Measurements from ENCODE around the gene SPAG8. TPM values are rescaled to one million over a fixed set of nuclear protein-coding genes. Genes with fewer than 3 reads are reported as not detected.
A peak's percentile ranks its signal among the peaks of the same experiment; 100 is the strongest.

Gene SPAG8
- total RNA-seq, 1 experiment from 2014 or later, result 0.50 TPM

DNA sequence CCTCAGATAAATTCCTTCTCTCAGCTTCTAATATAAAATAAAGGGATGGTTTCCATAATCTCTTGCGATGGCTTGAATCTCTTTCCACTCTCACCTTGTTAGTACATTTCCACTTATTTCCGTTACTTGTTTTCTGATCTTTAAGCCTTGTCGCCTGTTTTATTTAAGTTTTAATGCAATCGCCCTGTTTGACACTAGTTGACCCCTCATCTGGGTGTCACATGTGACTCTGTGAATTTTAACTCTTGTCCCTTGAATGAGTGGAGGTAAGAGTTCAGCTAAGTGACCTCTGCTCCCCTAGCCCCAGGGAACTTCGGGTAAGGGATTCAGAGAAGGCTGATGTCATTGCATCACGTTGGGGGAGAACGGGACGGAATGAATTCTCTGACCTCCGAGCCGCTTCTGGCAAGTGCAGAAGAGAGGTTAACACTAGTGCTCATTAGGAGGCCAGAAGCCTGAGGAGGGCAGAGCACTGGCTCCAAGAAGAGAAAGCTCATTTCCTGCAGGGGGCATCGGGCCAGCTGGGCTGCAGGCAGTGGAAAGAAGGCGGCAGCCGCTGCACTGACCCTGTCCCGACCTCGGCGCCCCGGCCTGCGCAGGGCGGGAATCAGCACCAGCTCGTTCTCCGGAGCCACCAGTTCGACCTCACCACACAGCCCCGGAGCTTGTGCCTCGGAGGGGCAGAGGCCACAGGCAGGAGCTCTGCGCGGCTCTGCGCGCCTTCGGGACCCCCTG, 2.2 kb upstream of the SPAG8 start:
- H3K4me1 Mint-ChIP-seq, result peaks cover 20 to 21% of the 10 kb centered on the region in 2 experiments
- H3K23ac ChIP-seq (ENCODE audit: insufficient read length, low read depth, low read length), result no peak overlapping the region
- peak overlapping the region; percentile 84 to 92 for H3K4me3 Mint-ChIP-seq
- peak overlapping the region; percentile 86 for H3K18ac ChIP-seq (ENCODE audit: insufficient read length, low read depth, low read length)
- H3K9me3 ChIP-seq (ENCODE audit: control insufficient read depth, low read depth, low read length), result no peaks in the 10 kb centered on the region
- H3K56ac ChIP-seq (ENCODE audit: insufficient read length, low read depth, low read length), result no peak overlapping the region
- H4K91ac ChIP-seq (ENCODE audit: insufficient read length, low read depth, low read length), result no peak overlapping the region
- H3K9me3 Mint-ChIP-seq, result no peaks in the 10 kb centered on the region; a peak in 1 of 5 replicates
- H4K8ac ChIP-seq (replicated peaks; ENCODE audit: insufficient read length, low read depth, low read length), result no peak overlapping the region
- no peaks in the 10 kb centered on the region for H4K20me1 ChIP-seq (ENCODE audit: control insufficient read depth, insufficient read depth, insufficient read length)
- no peaks in the 10 kb centered on the region for H3K79me1 ChIP-seq (ENCODE audit: insufficient read depth, low read depth, low read length, poor library complexity, severe bottlenecking)
- H2BK15ac ChIP-seq (ENCODE audit: low read depth, low read length), result no peak overlapping the region
- no peaks in the 10 kb centered on the region for H3K4me1 ChIP-seq (ENCODE audit: insufficient read depth, low read length)
- DNase-seq, result peak; percentile 85
- H4K5ac ChIP-seq (ENCODE audit: insufficient read length, low read depth, low read length), result no peak overlapping the region
- H3K27ac Mint-ChIP-seq, result peak overlapping the region; percentile 84 to 88 (median 86)
- peaks cover 1 to 8% (median 5%) of the 10 kb centered on the region in 3 experiments; a peak in 4 of 7 replicates for H3K36me3 Mint-ChIP-seq (ENCODE audit: insufficient read depth in 1 of 3, low read depth in 3 of 3)
- H3K9ac ChIP-seq (ENCODE audit: extremely low read depth, insufficient read length, low read length), result peak overlapping the region; percentile 73
- H3K27ac ChIP-seq (ENCODE audit: insufficient read length, low read depth, low read length), result peak overlapping the region; percentile 58
- no CpG with 5 or more reads among the region's 29 CpGs for WGBS (ENCODE audit: extremely low coverage, insufficient read length, low lambda C conversion rate)
- no peak overlapping the region for H2BK20ac ChIP-seq (ENCODE audit: low read depth, low read length, poor library complexity, severe bottlenecking)
- H3K23me2 ChIP-seq (ENCODE audit: insufficient read length, low read depth, low read length, poor library complexity, severe bottlenecking), result peaks cover 9% of the 10 kb centered on the region
- H3K79me2 ChIP-seq (ENCODE audit: insufficient read depth, low read length), result no peaks in the 10 kb centered on the region
- TF ChIP-seq, protein P1, sequence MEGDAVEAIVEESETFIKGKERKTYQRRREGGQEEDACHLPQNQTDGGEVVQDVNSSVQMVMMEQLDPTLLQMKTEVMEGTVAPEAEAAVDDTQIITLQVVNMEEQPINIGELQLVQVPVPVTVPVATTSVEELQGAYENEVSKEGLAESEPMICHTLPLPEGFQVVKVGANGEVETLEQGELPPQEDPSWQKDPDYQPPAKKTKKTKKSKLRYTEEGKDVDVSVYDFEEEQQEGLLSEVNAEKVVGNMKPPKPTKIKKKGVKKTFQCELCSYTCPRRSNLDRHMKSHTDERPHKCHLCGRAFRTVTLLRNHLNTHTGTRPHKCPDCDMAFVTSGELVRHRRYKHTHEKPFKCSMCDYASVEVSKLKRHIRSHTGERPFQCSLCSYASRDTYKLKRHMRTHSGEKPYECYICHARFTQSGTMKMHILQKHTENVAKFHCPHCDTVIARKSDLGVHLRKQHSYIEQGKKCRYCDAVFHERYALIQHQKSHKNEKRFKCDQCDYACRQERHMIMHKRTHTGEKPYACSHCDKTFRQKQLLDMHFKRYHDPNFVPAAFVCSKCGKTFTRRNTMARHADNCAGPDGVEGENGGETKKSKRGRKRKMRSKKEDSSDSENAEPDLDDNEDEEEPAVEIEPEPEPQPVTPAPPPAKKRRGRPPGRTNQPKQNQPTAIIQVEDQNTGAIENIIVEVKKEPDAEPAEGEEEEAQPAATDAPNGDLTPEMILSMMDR (conservative IDR thresholded peaks at IDR 0.05), result peak; percentile 56
- no peak overlapping the region; the same call in 1 of the 2 replicates for H3K4ac ChIP-seq (ENCODE audit: low read depth, low read length)
- peak overlapping the region; percentile 2 for H3T11ph ChIP-seq (ENCODE audit: low read length)
- no peaks in the 10 kb centered on the region for H3K27me3 ChIP-seq (ENCODE audit: insufficient read depth, low read length)
- H2AK5ac ChIP-seq (ENCODE audit: insufficient read length, low read length), result no peak overlapping the region
- no peak overlapping the region for H2BK120ac ChIP-seq (ENCODE audit: low read depth, low read length, poor library complexity, severe bottlenecking)
- no peak overlapping the region for H2BK12ac ChIP-seq (ENCODE audit: insufficient read length, low read depth, low read length)
- H3K14ac ChIP-seq (ENCODE audit: insufficient read depth, low read length), result peak overlapping the region; percentile 84
- peaks cover 12% of the 10 kb centered on the region for H3K27me3 Mint-ChIP-seq (ENCODE audit: low read depth)
- H2AFZ ChIP-seq (ENCODE audit: low read length), result no peak overlapping the region
- peak overlapping the region; percentile 55 for H3K4me2 ChIP-seq (ENCODE audit: insufficient read depth, insufficient read length, low read length)
- H2BK5ac ChIP-seq (ENCODE audit: insufficient read length, low read length), result no peak overlapping the region

All from H9 (cell line).